CD4-positive, alpha-beta T cell treated with Interleukin-21 for 1 hour (primary cell): Measurements from ENCODE around the gene JHY.

Source experiments
- DNase-seq: peaks from one replicate; pipeline ENCODE4 v3.0.0-alpha.2; 2020

JHY gene

DNA sequence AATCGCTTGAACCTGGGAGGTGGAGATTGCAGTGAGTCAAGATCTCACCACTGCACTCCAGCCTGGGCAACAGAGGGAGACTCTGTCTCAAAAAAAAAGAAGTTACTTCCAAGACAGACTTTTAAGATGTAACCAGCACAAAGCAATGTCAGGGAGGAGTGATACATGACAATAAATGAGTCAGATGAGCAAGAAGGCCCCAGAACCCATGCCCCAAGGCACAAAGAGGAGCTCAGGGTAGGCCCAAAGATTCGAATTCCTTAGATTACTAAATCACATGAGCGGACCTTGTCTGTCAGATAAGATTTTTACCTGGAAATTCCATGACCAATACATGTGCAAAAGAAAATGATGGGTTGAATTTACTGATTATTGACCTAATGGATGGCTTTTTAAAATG is 10.5 kb upstream of the JHY start:
- no peak for DNase-seq

DNA sequence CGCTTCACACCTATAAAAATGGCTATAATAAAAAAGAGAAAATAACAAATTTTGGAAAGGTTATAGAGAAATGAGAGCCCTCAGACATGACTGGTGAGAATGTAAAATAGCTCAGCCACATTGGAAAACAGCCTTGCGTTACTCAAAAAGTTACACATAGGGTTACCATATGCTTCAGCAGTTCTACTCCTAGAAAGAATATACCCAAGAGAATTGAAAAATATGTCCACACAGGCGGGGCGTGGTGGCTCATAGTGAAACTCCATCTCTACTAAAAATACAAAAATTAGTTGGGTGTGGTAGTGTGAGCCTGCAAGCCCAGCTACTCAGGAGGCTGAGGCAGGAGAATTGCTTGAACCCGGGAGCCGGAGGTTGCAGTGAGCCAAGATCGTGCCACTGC is 7.6 kb upstream of the JHY start:
- DNase-seq, result no peak

DNA sequence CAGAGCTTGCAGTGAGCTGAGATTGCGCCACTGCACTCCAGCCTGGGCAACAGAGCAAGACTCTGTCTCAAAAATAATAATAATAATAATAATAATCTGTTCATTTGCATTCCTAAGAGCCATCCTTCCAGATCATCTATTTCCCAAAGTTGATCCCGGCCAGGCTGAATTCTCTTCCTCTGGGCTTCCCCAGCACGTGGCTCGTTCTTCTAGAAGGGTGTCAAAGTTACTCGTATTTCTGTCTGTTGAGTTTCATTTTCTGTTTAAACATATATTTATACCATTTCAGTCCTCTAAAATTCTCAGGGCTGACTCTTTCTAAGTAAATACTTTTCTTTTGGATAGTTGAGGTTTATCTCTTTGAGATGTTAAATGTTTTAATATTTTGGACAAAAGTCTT is 4.8 kb upstream of the JHY start:
- DNase-seq, result no peak

DNA sequence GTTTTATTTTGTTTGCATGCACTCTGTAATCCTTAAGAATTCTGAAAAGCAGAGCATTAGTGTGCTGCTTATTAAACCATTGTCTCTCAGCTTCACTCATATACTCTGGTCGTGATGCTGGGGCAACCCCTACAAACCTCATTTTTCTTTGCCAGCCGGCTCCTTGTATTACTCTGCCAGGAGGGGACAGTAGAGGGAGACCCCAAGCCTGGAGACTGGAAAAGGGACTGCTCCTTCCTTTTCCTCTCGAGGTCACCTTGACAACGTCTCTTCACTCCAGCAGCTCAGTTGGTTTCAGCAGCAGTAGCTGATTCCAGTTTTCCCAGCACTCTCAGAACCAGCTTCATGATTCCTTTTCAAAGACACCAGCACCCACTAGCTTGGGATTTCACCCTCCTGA is 2.8 kb upstream of the JHY start:
- no peak for DNase-seq

DNA sequence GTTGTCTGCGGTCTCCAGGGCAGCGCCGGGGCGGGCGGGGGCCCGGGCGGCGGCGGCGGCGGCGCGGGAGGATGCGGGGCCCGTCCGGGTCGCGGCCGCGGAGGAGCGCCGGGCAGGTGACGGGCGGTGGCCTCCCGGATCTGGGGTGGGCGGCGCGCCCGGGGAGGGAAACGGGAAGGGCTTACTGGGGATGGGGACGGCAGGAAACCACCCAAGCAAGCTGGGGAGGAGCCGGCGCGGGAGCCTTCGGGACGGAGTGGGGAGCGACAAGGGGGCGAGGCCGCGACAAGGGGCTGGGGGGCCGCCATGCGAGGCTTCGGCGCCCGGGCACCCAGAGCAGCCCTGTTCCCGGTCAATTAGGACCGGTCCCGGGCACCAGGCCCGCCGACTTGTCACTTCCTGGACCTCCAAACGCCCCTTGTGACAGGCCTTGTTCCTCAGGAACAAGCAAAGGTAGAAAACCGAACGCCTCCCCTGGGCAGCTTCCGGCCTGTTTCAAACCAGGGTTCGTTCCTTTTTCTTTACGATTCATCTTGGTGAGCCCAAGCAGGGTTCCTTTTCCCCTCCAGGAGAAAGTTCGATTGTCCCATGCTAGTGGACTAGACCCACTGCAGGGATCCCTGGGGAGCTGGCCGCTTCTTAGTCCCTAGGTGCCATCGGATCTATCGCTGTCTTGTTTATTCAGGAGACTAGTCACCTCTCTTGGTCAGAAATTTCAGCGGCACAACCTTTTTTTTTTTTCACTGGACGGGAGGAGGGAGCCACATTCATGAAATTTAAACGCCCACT is 492 bp downstream of the JHY start:
- peak; percentile 55 for DNase-seq

DNA sequence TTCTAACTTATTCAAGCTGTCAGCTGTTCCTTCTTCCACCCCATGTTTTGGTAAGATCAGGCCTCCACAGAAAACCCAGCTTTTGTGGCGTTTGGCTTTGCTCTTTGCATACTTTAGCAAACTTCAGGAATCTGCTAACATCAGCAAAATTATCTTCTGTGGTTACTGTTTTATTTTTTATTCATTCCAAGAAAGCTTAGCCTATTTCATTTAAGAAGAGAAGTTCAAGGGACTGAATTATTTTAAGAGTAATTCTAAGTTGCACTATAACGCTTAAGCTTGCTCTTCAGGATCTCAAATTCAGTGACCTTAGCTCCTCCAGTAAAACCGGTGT is 1.1 kb downstream of the JHY start:
- no peak for DNase-seq

DNA sequence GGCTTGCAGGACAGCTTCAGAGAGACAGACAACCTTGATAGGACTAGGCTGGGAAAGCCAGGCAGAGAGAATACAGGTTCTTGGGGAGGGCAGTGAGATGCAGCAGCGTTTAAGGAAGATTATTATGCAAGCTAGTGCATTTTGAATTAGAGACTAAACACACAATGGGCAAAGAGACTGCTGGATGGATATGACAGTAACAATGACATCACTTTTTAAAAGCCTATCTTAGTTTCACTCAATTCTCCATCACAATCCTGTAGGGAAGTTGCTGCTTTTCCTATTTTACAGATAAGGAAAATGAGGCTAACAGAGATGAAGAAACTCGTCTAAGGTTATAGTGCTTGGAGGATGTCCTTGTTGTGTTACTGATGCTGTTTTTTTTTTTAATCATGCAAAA is 5.6 kb downstream of the JHY start:
- no peak for DNase-seq

DNA sequence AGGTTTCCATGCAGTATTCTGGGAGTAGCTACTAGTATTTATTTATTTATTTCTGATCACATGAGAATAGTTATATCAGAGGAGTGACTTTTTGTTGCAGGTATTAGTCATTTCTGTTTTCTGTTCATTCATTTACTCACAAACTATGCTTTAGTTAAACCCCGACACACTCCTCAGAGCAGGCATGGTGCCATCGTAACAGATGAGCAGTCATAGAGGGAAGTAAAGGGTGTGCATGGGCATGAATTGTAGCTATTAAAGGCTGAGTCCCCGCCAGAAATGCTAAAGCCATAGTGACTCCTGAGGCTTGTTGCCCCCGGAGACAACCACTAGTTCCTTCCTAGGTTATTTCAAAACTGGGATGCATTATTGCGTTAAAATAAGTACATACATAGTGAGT is 10.6 kb downstream of the JHY start:
- no peak for DNase-seq

DNA sequence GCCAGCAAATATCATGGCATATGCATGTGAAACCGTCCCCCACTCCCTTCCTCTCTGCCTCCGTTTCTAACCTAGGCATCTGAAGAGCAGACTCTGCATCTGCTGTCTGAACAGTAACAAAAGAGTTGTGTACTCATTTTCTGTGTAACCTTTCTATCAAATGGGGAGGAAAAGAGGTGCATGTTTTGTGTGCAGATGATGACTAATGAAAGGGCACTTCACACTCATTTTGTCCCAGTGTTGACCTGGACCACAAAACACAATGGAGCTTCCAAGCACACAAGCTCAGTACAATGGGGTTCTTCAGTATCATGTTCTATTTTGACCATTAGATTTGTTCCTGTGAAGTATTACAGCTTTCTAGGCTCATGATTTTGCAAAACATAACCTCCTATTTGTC is 13.0 kb downstream of the JHY start:
- no peak for DNase-seq

DNA sequence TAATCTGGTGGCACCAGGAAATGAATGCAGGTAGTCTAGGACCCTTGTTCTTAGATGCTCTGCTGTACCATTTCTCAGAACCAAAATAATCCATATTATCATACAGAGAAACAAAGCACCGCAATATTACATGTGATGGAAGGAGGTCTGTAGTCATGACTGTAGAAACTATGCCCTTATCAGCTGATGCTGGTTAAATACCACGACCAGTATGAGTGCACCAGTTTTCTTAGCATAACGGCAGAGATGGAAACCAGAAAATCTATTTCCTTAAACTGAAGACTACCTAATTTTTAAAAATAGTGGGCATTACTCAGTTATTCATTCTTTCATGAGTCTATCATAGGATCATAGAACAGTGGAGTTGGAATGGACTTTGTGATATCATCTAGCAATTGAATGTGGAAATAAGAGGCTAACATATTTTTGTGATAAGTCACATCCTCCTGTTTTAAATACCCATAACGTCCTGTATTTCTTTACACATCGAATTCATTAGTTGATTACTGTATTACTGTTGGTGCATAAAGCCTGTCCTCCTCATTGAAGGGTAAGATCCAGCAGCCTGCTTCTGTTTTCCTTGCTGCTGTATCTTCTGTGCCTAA is 15.1 kb downstream of the JHY start:
- DNase-seq, result no peak

DNA sequence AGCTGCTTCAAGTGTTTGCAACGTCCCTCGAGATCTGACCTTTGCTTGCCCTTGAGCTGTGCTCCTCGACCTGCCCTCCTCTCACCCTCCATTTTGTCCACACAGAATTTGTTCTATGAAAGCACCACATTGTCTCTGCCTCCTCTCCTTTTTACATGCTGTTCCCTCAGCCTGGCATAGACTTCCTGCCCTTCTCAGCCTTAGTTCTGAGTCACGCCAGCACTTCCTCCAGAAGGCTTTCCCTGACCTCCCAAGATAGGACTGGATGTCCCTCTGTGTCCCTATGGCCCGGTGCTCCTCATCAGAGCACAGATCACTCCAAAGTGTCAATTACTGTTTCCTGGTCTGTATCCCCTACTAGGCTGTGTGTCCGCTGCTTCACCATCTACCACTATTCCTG is 16.2 kb downstream of the JHY start:
- no peak for DNase-seq

DNA sequence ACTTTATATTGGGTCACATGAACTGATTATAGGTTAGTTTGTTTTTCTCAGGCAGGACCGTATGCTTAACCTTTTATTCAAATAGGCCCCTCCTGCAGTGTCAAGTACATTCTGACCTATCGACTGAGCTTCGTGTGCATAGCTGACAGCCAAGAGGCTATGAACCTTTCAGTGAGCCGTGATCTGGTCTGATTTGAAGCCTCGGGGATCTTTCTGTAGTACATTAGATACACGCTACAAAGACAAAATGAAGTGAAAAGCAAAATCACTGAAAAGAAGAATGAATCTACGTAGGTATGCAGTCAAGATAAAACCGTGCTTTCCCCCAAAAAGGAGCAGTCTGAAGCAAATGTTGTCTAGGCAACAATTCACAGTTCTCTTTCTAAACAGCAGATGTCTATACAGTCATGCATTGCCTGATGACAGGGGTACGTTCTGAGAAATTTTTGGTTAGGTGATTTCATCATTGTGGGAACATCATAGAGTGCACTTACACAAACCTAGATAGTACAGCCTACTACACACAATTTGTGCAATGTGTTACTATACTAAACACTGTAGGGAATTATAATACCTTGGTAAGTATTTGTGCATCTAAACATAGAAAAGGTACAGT is 18.1 kb downstream of the JHY start:
- DNase-seq, result no peak

DNA sequence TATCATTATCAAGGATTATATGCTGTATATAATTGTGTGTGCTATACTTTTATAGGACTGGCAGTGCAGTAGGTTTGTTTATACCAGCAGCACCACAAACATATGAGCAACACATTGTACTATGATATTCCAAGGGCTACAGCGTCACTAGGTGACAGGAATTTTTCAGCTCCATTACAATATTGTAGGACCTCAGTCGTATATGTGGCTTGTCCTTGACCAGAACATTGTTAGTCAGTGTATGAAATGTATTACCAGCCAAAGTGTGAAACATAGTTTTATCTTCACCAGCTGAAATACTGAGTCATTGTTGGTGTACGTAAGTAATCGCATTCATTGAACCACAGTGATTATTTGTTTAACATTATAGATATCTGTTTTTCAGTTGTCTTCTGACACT is 20.4 kb downstream of the JHY start:
- DNase-seq, result no peak

DNA sequence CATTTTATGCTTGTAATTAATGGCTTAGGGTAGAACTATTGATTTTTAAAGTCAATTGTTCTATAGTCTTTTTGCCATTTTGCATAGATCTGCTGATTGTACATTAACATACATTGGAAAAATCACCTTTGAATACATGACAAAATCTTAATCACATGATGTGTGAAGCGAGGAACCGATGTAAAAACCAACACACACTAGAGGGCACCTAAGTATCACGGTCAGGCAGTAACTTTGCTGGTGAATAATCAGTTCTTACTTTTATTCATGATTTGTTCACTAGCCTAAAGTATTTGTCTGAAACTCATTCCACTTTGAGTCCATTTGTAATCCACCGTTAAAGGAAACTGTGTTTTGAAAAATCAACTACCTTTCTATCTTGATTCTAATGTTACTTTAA is 28.2 kb downstream of the JHY start:
- DNase-seq, result no peak

DNA sequence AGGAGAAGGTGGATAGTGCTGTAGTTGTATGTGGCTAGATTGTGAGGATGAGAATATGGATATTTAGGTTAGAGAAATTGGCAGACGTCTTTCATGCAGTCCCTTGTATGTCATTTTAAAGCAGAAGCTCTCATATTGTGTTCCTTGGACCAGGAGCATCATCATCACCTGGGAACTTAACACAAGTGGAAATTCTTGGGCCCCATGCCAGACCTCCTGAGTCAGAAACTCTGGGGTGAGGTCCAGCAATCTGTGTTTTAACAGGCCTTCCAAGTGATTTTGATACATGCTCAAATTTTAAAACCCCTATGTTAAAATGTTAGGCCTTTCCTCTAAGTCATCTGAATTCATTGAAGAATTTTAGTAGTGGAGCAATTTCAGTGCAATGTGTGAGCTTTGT is 34.8 kb downstream of the JHY start:
- DNase-seq, result no peak

DNA sequence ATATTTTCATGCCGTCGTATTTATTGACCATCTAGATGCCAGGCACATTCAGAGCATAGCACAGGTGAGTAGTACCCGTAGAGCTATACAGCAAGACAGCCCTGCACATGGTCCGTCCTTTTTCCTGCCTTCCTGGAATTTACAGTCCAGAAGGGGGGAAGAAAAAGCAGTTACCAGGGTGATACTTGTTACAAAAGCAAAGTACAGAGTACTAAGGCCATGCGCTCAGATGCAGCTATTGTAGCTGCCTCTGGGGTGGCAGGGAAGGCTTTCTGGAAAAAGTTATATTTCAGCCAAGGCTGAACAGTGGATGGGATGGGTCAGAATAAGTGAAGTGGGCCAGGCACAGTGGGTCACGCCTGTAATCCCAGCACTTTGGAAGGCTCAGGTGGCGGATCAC is 36.2 kb downstream of the JHY start:
- no peak for DNase-seq

DNA sequence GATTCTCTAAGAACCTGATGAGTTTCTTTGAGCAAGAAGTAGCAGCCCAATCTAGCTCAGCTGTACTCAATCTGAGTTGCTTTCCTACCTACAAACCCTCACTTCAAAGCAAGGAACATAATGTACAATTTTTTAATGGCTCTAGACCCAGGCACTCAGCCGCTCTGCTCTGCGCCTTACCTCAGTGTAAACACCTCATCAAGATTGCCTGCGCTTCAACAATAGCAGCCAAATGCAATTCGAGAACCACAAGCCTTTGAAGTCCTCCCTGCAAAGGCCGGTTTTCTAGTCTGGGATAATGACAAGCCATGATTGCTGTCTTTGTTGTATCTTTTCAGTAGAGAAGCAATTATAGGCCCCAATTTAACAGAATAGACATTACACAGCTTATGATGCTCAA is 38.0 kb downstream of the JHY start:
- no peak for DNase-seq

DNA sequence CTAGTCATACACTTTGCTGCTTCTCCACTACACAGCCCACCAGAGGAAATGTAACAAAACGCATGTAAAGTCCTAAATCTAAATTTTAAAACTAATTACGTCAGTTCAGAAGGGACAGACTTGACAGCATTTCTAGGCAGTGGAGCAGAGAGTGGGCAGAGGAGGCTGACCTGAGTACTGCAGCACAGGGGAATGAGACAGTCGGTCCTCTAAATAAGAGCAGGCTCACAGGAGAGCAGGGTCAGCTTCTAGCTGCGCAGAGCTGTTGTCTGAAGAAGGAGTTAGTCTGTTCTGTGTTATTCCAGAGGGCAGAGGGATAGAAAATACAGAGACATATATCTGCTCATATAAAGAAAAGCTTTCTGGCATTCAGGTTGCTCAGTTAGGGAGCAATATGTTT is 40.3 kb downstream of the JHY start:
- no peak for DNase-seq

DNA sequence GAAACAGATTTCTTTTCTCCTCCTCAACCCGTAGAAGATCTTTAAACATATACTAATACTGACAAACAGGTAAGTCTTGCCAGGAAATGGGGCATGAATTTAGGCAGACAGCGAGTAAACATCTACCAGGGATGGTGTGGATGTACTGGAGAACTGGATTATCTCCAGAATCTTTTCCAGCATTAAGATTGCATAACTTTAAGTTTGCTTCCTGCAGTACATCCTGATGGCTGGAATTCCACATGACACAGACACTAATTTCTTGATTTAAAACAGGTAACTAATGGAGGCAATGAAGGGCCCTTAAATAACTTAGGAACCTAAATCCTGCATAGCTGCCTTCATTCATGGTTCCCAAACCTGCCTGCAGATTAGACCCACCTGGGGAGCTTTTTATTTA is 40.7 kb downstream of the JHY start:
- no peak for DNase-seq

DNA sequence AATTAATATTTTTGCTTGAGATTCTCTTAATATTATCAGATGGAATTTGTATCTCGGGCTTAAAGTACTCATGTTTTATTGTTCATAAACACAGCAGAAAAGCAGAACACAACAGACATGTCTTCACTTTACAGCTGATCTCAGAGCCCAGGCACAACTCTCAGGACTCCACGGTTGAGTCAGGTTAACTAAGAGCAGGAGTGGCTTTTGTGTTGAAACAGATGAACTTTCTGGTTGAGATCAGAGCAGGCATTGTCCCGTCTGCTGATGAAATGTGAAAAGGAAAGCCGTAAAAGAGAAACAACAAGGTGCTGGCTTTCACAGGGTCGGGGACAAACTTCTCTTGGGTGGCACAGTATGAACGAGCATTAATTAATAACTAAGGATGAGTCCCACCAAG is 49.0 kb downstream of the JHY start:
- DNase-seq, result no peak

DNA sequence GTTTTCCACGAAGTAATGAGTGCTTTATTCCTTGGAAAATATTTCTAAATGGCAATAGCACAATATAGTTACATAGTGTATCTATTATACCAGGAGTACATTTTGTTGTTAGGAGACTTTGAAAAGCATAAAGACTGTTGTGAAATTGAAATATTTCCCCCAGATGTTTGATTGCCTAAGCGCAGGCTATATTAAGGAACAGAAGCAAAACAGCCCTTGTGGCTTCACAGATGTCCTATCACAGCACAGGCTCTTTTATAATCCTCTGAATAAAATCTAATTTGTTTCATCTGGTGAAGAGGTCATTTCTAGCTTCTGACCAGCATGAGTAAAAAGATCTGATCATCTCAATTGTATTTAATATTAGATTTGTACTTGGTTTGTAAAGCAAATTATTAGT is 50.9 kb downstream of the JHY start:
- DNase-seq, result no peak

DNA sequence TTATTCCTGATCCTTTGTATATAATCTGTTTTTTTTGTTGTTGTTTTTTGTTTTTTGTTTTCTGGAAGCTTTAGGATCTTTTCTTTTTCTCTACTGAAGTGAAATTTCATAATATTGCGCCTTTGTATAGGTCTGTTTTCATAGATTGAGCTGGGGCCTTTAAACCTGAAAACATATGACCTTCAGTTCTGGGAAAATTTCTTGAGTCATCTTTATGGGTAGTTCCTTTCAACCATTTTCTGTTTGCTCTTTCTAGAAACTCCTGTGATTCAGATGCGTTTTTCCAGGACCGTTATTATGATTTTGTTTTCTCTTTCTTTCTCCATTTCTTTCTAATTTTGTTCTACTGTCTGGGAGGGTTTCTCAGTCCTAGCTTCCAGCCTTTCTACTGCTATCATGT is 55.4 kb downstream of the JHY start:
- no peak for DNase-seq

DNA sequence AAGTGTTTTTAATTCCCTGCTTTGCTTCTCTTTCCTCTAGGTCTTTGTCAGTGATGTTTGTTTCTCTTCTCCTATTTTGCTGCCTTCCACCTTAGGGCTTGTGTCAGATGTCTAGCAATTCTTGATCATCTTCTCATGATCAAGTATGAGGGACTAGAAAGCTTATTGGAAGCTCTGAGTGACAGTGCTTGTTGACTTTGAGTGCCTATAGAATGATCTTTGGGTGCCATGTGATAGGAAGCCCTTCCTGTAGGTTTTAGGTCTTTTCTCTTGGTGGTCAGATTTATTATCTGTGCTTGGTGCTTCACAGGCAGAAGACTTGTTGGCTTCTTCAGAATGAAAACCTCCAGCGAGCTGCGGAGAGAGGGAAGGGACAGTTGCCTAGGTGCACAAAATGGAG is 56.0 kb downstream of the JHY start:
- no peak for DNase-seq

DNA sequence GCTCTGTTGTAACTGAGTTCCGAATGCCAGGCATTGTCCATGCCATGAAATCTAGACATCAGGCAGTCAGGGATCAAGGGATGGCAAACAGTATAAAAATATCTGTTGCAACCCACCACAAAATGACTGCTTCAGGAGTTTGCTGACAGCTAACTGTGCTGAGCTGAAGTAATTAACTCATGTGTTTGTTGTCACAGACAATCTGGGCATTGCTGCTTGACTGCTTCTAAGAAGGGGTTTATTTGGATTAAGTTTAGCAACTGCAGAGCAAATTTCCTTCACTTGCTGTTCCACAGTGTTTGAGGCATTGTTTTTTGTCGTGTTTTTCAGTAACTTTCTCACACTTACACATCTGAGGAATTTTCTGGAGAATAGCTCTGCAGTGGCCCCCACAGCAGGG is 68.7 kb downstream of the JHY start:
- DNase-seq, result no peak

DNA sequence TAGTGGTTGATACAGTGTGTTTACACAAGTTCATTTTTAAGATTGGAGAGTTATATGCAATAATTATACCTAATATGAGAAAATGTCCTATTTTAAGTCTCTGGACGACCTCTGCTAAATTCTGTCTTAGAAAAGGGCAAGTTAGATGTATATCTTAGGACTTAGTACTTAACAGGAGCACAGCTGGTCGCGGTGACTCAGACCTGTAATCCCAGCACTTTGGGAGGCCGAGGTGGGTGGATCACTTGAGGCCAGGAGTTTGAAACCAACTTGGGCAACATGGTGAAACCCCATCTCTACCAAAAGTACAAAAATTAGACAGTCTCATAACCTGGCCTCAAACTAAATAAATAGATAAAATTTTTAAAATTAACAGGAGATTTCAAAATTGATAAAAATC is 71.9 kb downstream of the JHY start:
- DNase-seq, result no peak
